ENCODE results near the gene KRT79. TPM values are rescaled to one million over a fixed set of nuclear protein-coding genes. Genes with fewer than 3 reads are reported as not detected.

Gene KRT79
- total RNA-seq, 4 donors from 2014 or later: not detected

DNA sequence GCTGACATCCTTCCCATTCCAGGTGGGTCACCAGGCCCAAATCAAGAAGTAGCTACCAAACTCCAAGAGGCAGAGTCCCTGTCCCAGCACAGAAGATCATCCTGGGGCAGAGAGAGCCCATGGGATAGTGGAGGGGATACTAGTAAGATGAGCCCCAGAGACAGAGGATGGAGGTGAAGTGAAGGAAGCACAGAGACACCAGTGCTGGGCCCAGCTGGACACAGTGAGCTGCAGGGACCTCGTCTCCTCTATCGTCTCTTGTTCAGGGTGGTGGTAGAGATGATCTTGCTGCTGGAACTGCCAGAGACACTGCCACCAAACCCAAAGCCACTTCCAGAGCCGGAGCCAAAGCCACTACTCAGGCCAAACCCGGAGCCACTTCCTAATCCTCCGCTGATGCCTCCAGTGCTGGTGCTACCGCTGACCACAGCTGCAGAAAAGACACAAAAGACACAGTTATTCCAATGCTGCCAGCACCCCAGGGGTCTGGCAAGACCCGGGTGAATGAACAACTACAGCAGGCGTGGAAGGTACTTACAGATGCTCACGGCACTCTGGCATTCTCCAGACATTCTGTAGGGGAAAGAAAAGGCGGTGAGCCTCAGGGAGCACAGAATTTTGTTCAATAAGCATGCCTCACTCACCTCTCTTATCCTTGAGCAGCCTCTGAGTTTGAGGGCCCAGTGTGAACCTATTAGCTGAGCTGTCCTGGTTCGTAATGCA, 27.1 kb downstream of the KRT79 start:
- WGBS, 2 donors (ENCODE audit: low coverage in 1 of 2): 80% methylated on average over 11 of the region's 11 CpGs; no CpG with 5 or more reads in 1 of the 2 donors
- Histone ChIP-seq H3K9me3 (no peaks in the 10 kb centered on the region), H3K36me3 (no peaks in the 10 kb centered on the region), H3K4me3 (no peak overlapping the region), H3K27ac (no peak overlapping the region), H3K4me1 (no peaks in the 10 kb centered on the region), H3K27me3 (no peaks in the 10 kb centered on the region)
- TF ChIP-seq, protein P1, sequence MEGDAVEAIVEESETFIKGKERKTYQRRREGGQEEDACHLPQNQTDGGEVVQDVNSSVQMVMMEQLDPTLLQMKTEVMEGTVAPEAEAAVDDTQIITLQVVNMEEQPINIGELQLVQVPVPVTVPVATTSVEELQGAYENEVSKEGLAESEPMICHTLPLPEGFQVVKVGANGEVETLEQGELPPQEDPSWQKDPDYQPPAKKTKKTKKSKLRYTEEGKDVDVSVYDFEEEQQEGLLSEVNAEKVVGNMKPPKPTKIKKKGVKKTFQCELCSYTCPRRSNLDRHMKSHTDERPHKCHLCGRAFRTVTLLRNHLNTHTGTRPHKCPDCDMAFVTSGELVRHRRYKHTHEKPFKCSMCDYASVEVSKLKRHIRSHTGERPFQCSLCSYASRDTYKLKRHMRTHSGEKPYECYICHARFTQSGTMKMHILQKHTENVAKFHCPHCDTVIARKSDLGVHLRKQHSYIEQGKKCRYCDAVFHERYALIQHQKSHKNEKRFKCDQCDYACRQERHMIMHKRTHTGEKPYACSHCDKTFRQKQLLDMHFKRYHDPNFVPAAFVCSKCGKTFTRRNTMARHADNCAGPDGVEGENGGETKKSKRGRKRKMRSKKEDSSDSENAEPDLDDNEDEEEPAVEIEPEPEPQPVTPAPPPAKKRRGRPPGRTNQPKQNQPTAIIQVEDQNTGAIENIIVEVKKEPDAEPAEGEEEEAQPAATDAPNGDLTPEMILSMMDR (IDR thresholded peaks at IDR 0.05): no peak
- TF ChIP-seq POLR2A (IDR thresholded peaks at IDR 0.05): no peak
- no peak for TF ChIP-seq POLR2AphosphoS5 (IDR thresholded peaks at IDR 0.05)
- no peak for TF ChIP-seq EP300 (IDR thresholded peaks at IDR 0.05; ENCODE audit: low read depth)
- in situ Hi-C loops (cut with MboI; ENCODE audit: low pct_ligation_motif_present in 1 of 4, low pct_unique_long_range_greater_than_20kb in 1 of 4, low sequenced_read_pairs in 3 of 4): no loop called here
- intact Hi-C loops (cut with DNase I; ENCODE audit: low total_unique reads): no loop called here
- no peak for DNase-seq

GRCh38 chr12:52806169-52806811, 27.8 kb downstream of the KRT79 start:
- no peaks in the 10 kb centered on the region for H3K36me3 ChIP-seq
- in situ Hi-C loops (cut with MboI; ENCODE audit: low pct_ligation_motif_present in 1 of 4, low pct_unique_long_range_greater_than_20kb in 1 of 4, low sequenced_read_pairs in 3 of 4): no loop called here
- no peaks in the 10 kb centered on the region for H3K27me3 ChIP-seq
- no peaks in the 10 kb centered on the region for H3K4me1 ChIP-seq
- H3K4me3 ChIP-seq: no peak overlapping the region
- intact Hi-C loops (cut with DNase I; ENCODE audit: low total_unique reads): no loop called here
- no peak overlapping the region for H3K27ac ChIP-seq
- WGBS, 2 donors (ENCODE audit: low coverage in 1 of 2): 94 to 100% methylated on average over 1 to 3 of the region's 3 CpGs
- no peaks in the 10 kb centered on the region for H3K9me3 ChIP-seq
- DNase-seq: no peak
- TF ChIP-seq POLR2AphosphoS5 (IDR thresholded peaks at IDR 0.05): no peak

DNA sequence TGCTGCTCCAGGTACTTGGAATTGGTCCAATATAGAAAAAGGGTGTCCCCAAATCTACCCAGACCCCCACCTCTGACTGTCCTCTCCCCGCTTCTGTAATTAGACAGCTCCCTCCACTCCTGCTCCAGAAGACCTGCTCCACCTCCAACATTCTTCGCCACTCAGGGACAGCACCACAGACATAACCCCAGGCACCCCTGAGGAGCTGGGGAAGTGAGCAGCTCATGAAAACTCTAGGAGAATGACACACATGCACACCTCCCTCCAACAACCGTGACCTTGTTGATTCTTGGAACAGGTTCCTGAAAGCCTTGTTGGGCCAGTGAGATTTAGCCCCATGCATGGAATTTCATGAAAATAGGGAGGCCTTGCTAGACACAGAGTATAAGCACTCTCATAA, 28.4 kb downstream of the KRT79 start:
- no peaks in the 10 kb centered on the region for H3K27me3 ChIP-seq
- TF ChIP-seq, protein P1 (IDR thresholded peaks at IDR 0.05): no peak
- TF ChIP-seq POLR2AphosphoS5 (IDR thresholded peaks at IDR 0.05) (no peak), EP300 (IDR thresholded peaks at IDR 0.05; ENCODE audit: low read depth) (no peak), POLR2A (IDR thresholded peaks at IDR 0.05) (no peak)
- no peaks in the 10 kb centered on the region for H3K9me3 ChIP-seq
- H3K27ac ChIP-seq: no peak overlapping the region
- no peak overlapping the region for H3K4me3 ChIP-seq
- H3K36me3 ChIP-seq: no peaks in the 10 kb centered on the region
- no peak for DNase-seq
- in situ Hi-C loops (cut with MboI; ENCODE audit: low pct_ligation_motif_present in 1 of 4, low pct_unique_long_range_greater_than_20kb in 1 of 4, low sequenced_read_pairs in 3 of 4) (no loop called here), intact Hi-C loops (cut with DNase I; ENCODE audit: low total_unique reads) (no loop called here)
- 79 to 83% methylated on average over 1 to 3 of the region's 3 CpGs for WGBS, 2 donors (ENCODE audit: low coverage in 1 of 2)
- peaks cover 0 to 3% (median 1%) of the 10 kb centered on the region in 4 donors for H3K4me1 ChIP-seq

- in situ Hi-C loops (cut with MboI; ENCODE audit: low pct_ligation_motif_present in 1 of 4, low pct_unique_long_range_greater_than_20kb in 1 of 4, low sequenced_read_pairs in 3 of 4): no loop called here
- no peaks in the 10 kb centered on the region for H3K27me3 ChIP-seq
- 41% methylated on average over 1 of the region's 1 CpG; no CpG with 5 or more reads in 1 of the 2 donors for WGBS, 2 donors (ENCODE audit: low coverage in 1 of 2)
Measured at GRCh38 chr12:52805000-52805399, 29.1 kb downstream of the KRT79 start.

More at GRCh38 chr12:52805000-52805399, 29.1 kb downstream of the KRT79 start:
- no peak for TF ChIP-seq EP300 (IDR thresholded peaks at IDR 0.05; ENCODE audit: low read depth)
- TF ChIP-seq, protein P1 (IDR thresholded peaks at IDR 0.05): no peak
- no peak for TF ChIP-seq POLR2AphosphoS5 (IDR thresholded peaks at IDR 0.05)
- TF ChIP-seq POLR2A (IDR thresholded peaks at IDR 0.05): no peak
- intact Hi-C loops (cut with DNase I; ENCODE audit: low total_unique reads): no loop called here
- DNase-seq: no peak
- Histone ChIP-seq H3K36me3 (no peaks in the 10 kb centered on the region), H3K9me3 (no peaks in the 10 kb centered on the region), H3K4me3 (no peak overlapping the region), H3K27ac (no peak overlapping the region), H3K4me1 (peaks cover 0 to 10% (median 6%) of the 10 kb centered on the region in 4 donors)
